Measurements from ENCODE around the gene GNG3.
"Not testable (repeated sequence)": the region's sequence is repeated elsewhere in the genome, so short reads cannot be mapped to it uniquely, and the experiment has no call there.

Gene GNG3

GRCh38 chr11:62726156-62726914 is 18.9 kb downstream of the GNG3 start:
- peaks cover 45 to 47% of the 10 kb centered on the region in 2 experiments for H3K4me1 ChIP-seq (ENCODE audit: control insufficient read depth in 1 of 2, insufficient read depth in 1 of 2, low read depth in 1 of 2, low read length in 1 of 2)
- H3K4me3 ChIP-seq (ENCODE audit: low read depth in 1 of 2, low read length in 1 of 2): peak overlapping the region; percentile 82 to 100
- no peaks in the 10 kb centered on the region for H3K27me3 ChIP-seq
- H3K27ac ChIP-seq: peak overlapping the region; percentile 98
- peaks cover 29% of the 10 kb centered on the region for H3K36me3 ChIP-seq
- H3K9me3 ChIP-seq: peaks cover 5% of the 10 kb centered on the region
- TF ChIP-seq CTCF (IDR thresholded peaks at IDR 0.05): no peak

GRCh38 chr11:62726915-62727164 is 19.4 kb downstream of the GNG3 start:
- Histone ChIP-seq H3K36me3 (peaks cover 24% of the 10 kb centered on the region), H3K4me1 (ENCODE audit: control insufficient read depth in 1 of 2, insufficient read depth in 1 of 2, low read depth in 1 of 2, low read length in 1 of 2) (peaks cover 45 to 47% of the 10 kb centered on the region in 2 experiments)

GRCh38 chr11:62727165-62727871 is 19.8 kb downstream of the GNG3 start, which contains the start of gene HNRNPUL2:
Gene HNRNPUL2 (minus strand): TSS chr11:62727457. CDS start chr11:62727156, 301 bp downstream.
- H3K4me1 ChIP-seq (ENCODE audit: control insufficient read depth in 1 of 2, insufficient read depth in 1 of 2, low read depth in 1 of 2, low read length in 1 of 2): peaks cover 45 to 47% of the 10 kb centered on the region in 2 experiments
- no peaks in the 10 kb centered on the region for H3K27me3 ChIP-seq
- peaks cover 19% of the 10 kb centered on the region for H3K36me3 ChIP-seq
- H3K27ac ChIP-seq: peak within 1 kb of the TSS; percentile 98
- H3K4me3 ChIP-seq (ENCODE audit: low read depth in 1 of 2, low read length in 1 of 2): peak within 1 kb of the TSS; percentile 82 to 100
- no peaks in the 10 kb centered on the region for H3K9me3 ChIP-seq
- peak; percentile 41 for TF ChIP-seq CTCF (IDR thresholded peaks at IDR 0.05)

More at GRCh38 chr11:62726915-62727164, 19.4 kb downstream of the GNG3 start:
- peak overlapping the region; percentile 82 to 100 for H3K4me3 ChIP-seq (ENCODE audit: low read depth in 1 of 2, low read length in 1 of 2)
- H3K27ac ChIP-seq: peak overlapping the region; percentile 98
- peaks cover 2% of the 10 kb centered on the region for H3K9me3 ChIP-seq
- H3K27me3 ChIP-seq: no peaks in the 10 kb centered on the region
- TF ChIP-seq CTCF (IDR thresholded peaks at IDR 0.05): no peak

- Histone ChIP-seq H3K9me3 (no peaks in the 10 kb centered on the region), H3K27ac (peak overlapping the region; percentile 98), H3K36me3 (peaks cover 14% of the 10 kb centered on the region), H3K4me1 (ENCODE audit: control insufficient read depth in 1 of 2, insufficient read depth in 1 of 2, low read depth in 1 of 2, low read length in 1 of 2) (peaks cover 45 to 47% of the 10 kb centered on the region in 2 experiments), H3K27me3 (no peaks in the 10 kb centered on the region), H3K4me3 (ENCODE audit: low read depth in 1 of 2, low read length in 1 of 2) (peak overlapping the region; percentile 82 to 100)
- TF ChIP-seq CTCF (IDR thresholded peaks at IDR 0.05): no peak
Measured at GRCh38 chr11:62727872-62728170, 20.3 kb downstream of the GNG3 start.

- Histone ChIP-seq H3K4me3 (ENCODE audit: low read depth in 1 of 2, low read length in 1 of 2) (peak within 1 kb of the TSS; percentile 82 to 100), H3K36me3 (peaks cover 13% of the 10 kb centered on the region), H3K4me1 (ENCODE audit: control insufficient read depth in 1 of 2, insufficient read depth in 1 of 2, low read depth in 1 of 2, low read length in 1 of 2) (peaks cover 45 to 47% of the 10 kb centered on the region in 2 experiments), H3K27ac (peak within 1 kb of the TSS; percentile 98), H3K9me3 (no peaks in the 10 kb centered on the region), H3K27me3 (no peaks in the 10 kb centered on the region)
- TF ChIP-seq CTCF (IDR thresholded peaks at IDR 0.05): no peak
Measured at GRCh38 chr11:62728171-62728988, 20.9 kb downstream of the GNG3 start, which contains the start of gene TTC9C. Gene TTC9C (plus strand): TSS chr11:62728486. CDS start chr11:62728849, 363 bp downstream.

GRCh38 chr11:62730076-62730475 is 22.6 kb downstream of the GNG3 start:
- H3K27me3 ChIP-seq; H3K4me3 ChIP-seq (ENCODE audit: low read depth in 1 of 2, low read length in 1 of 2); H3K9me3 ChIP-seq: not testable (repeated sequence)
- H3K36me3 ChIP-seq: peaks cover 21% of the 10 kb centered on the region
- H3K4me1 ChIP-seq (ENCODE audit: control insufficient read depth in 1 of 2, insufficient read depth in 1 of 2, low read depth in 1 of 2, low read length in 1 of 2): peaks cover 31 to 34% of the 10 kb centered on the region in 2 experiments
- peak overlapping the region; percentile 98 for H3K27ac ChIP-seq
